HEK293 (cell line): ENCODE data around the gene ZNF654.

Experiments used
- CTCF ChIA-PET: fragments of 350-600 bp; formaldehyde crosslinking; extraction: SDS; loops from one replicate; lab custom pipeline; 2021; ENCODE audit warnings: antibody characterized with exemption; lab: Yijun Ruan, JAX
- POLR2A ChIA-PET: fragments of 300-600 bp; formaldehyde crosslinking; extraction: SDS; loops from one replicate; lab custom pipeline; 2020; ENCODE audit warnings: antibody characterized with exemption, inconsistent platforms; lab: Yijun Ruan, JAX
- H3K27ac ChIP-seq: fragments of 200-500 bp; sonication (Bioruptor generic); 2 replicates; pipeline ENCODE4 v1.5.1; 2014; ENCODE audit warnings: low read depth, low read length, control low read depth, inconsistent platforms; ENCODE audit errors: extremely low read depth
- H3K36me3 ChIP-seq, 2 experiments: fragments of 200-500 bp in 1 of 2; sonication (Bioruptor generic) in 1 of 2; 1 replicate in 1 of 2; 2 replicates in 1 of 2; pipeline ENCODE4 v1.5.1; 2014 to 2017; ENCODE audit warnings: inconsistent platforms in 2 of 2, low read length in 2 of 2; ENCODE audit not compliant: control insufficient read depth in 2 of 2, insufficient read depth in 1 of 2
- H3K4me1 ChIP-seq: fragments of 200-500 bp; sonication (Bioruptor generic); 2 replicates; pipeline ENCODE4 v1.5.1; 2014; ENCODE audit warnings: mild to moderate bottlenecking, low read length, inconsistent platforms; ENCODE audit not compliant: control insufficient read depth, insufficient read depth
- H3K4me3 ChIP-seq: 2 replicates; pipeline ENCODE4 v1.5.1; 2011; ENCODE audit warnings: low read depth, mild to moderate bottlenecking, control low read depth, low read length, moderate library complexity
- H3K9me3 ChIP-seq: fragments of 200-500 bp; sonication (Bioruptor generic); 2 replicates; pipeline ENCODE4 v1.5.1; 2014; ENCODE audit warnings: low read depth, low read length, inconsistent platforms; ENCODE audit not compliant: control insufficient read depth, insufficient read depth
- FEZF1 ChIP-seq: fragments of 450-650 bp; formaldehyde crosslinking; IDR thresholded peaks from 2 replicates; pipeline ENCODE4 v1.5.1; 2016; ENCODE audit warnings: missing biosample characterization, missing genetic modification characterization
- HOXD13 ChIP-seq: sonication (generic); formaldehyde crosslinking; IDR thresholded peaks from 2 replicates; pipeline ENCODE4 v1.8.0; 2022; ENCODE audit warnings: missing genetic modification reagents, borderline replicate concordance
- KLF10 ChIP-seq: fragments of 450-650 bp; IDR thresholded peaks from 2 replicates; pipeline ENCODE4 v1.5.1; 2018; ENCODE audit warnings: missing biosample characterization, mild to moderate bottlenecking, missing genetic modification characterization
- KLF9 ChIP-seq: fragments of 450-650 bp; formaldehyde crosslinking; IDR thresholded peaks from 2 replicates; pipeline ENCODE4 v1.5.1; 2016; ENCODE audit warnings: missing biosample characterization, missing genetic modification characterization, low read depth
- PRDM6 ChIP-seq: fragments of 450-650 bp; formaldehyde crosslinking; IDR thresholded peaks from 2 replicates; pipeline ENCODE4 v1.5.1; 2017; ENCODE audit warnings: missing biosample characterization, missing genetic modification characterization
- REPIN1 ChIP-seq: fragments of 450-650 bp; formaldehyde crosslinking; IDR thresholded peaks from 2 replicates; pipeline ENCODE4 v1.5.1; 2017; ENCODE audit warnings: missing biosample characterization, missing genetic modification characterization, low read depth
- SALL2 ChIP-seq: fragments of 450-650 bp; formaldehyde crosslinking; IDR thresholded peaks from 2 replicates; pipeline ENCODE4 v1.5.0; 2017; ENCODE audit warnings: missing biosample characterization, mild to moderate bottlenecking, missing genetic modification characterization, borderline replicate concordance
- ZBTB44 ChIP-seq: fragments of 450-650 bp; IDR thresholded peaks from 2 replicates; pipeline ENCODE4 v1.5.1; 2018; ENCODE audit warnings: missing biosample characterization, mild to moderate bottlenecking, missing genetic modification characterization
- ZEB2 ChIP-seq: fragments of 450-650 bp; formaldehyde crosslinking; IDR thresholded peaks from 2 replicates; pipeline ENCODE4 v1.5.1; 2016; ENCODE audit warnings: missing biosample characterization, missing genetic modification characterization
- ZFP37 ChIP-seq: fragments of 450-650 bp; formaldehyde crosslinking; IDR thresholded peaks from 2 replicates; pipeline ENCODE4 v1.5.1; 2016; ENCODE audit warnings: missing biosample characterization, missing genetic modification characterization
- ZNF132 ChIP-seq: fragments of 450-650 bp; formaldehyde crosslinking; IDR thresholded peaks from 2 replicates; pipeline ENCODE4 v1.5.1; 2017; ENCODE audit warnings: missing biosample characterization, missing genetic modification characterization, borderline replicate concordance
- ZNF175 ChIP-seq: fragments of 450-650 bp; formaldehyde crosslinking; IDR thresholded peaks from 2 replicates; pipeline ENCODE4 v1.5.1; 2016; ENCODE audit warnings: missing biosample characterization, missing genetic modification characterization
- ZNF18 ChIP-seq: fragments of 450-650 bp; formaldehyde crosslinking; IDR thresholded peaks from 2 replicates; pipeline ENCODE4 v1.5.1; 2016; ENCODE audit warnings: missing biosample characterization, missing genetic modification characterization
- ZNF19 ChIP-seq: fragments of 450-650 bp; formaldehyde crosslinking; IDR thresholded peaks from 2 replicates; pipeline ENCODE4; 2016; ENCODE audit warnings: missing biosample characterization, missing genetic modification characterization, low read depth
- ZNF266 ChIP-seq: fragments of 450-650 bp; formaldehyde crosslinking; IDR thresholded peaks from 2 replicates; pipeline ENCODE4 v1.5.1; 2016; ENCODE audit warnings: missing biosample characterization, missing genetic modification characterization, low read depth
- ZNF280C ChIP-seq: fragments of 450-650 bp; formaldehyde crosslinking; IDR thresholded peaks from 2 replicates; pipeline ENCODE4 v1.5.1; 2016; ENCODE audit warnings: missing biosample characterization, missing genetic modification characterization
- ZNF302 ChIP-seq: fragments of 450-650 bp; formaldehyde crosslinking; IDR thresholded peaks from 2 replicates; pipeline ENCODE4 v1.5.1; 2016; ENCODE audit warnings: missing biosample characterization, missing genetic modification characterization, low read depth
- ZNF341 ChIP-seq: fragments of 450-650 bp; formaldehyde crosslinking; IDR thresholded peaks from 2 replicates; pipeline ENCODE4; 2016; ENCODE audit warnings: low read depth, missing biosample characterization, missing genetic modification characterization
- ZNF366 ChIP-seq: fragments of 450-650 bp; formaldehyde crosslinking; conservative IDR thresholded peaks from 2 replicates; pipeline ENCODE4 v1.5.1; 2016; ENCODE audit warnings: missing biosample characterization, missing genetic modification characterization
- ZNF488 ChIP-seq: fragments of 450-650 bp; formaldehyde crosslinking; IDR thresholded peaks from 2 replicates; pipeline ENCODE4 v1.5.1; 2016; ENCODE audit warnings: missing biosample characterization, missing genetic modification characterization
- ZNF501 ChIP-seq: fragments of 450-650 bp; formaldehyde crosslinking; IDR thresholded peaks from 2 replicates; pipeline ENCODE4 v1.5.1; 2016; ENCODE audit warnings: missing biosample characterization, missing genetic modification characterization
- ZNF624 ChIP-seq: fragments of 450-650 bp; formaldehyde crosslinking; IDR thresholded peaks from 2 replicates; pipeline ENCODE4 v1.5.1; 2017; ENCODE audit warnings: missing biosample characterization, missing genetic modification characterization
- TF ChIP-seq, protein P1 (sequence below): fragments of 450-650 bp; formaldehyde crosslinking; IDR thresholded peaks from 2 replicates; pipeline ENCODE4 v1.5.1; 2016; ENCODE audit warnings: missing biosample characterization, missing genetic modification characterization

The ZNF654 gene

DNA sequence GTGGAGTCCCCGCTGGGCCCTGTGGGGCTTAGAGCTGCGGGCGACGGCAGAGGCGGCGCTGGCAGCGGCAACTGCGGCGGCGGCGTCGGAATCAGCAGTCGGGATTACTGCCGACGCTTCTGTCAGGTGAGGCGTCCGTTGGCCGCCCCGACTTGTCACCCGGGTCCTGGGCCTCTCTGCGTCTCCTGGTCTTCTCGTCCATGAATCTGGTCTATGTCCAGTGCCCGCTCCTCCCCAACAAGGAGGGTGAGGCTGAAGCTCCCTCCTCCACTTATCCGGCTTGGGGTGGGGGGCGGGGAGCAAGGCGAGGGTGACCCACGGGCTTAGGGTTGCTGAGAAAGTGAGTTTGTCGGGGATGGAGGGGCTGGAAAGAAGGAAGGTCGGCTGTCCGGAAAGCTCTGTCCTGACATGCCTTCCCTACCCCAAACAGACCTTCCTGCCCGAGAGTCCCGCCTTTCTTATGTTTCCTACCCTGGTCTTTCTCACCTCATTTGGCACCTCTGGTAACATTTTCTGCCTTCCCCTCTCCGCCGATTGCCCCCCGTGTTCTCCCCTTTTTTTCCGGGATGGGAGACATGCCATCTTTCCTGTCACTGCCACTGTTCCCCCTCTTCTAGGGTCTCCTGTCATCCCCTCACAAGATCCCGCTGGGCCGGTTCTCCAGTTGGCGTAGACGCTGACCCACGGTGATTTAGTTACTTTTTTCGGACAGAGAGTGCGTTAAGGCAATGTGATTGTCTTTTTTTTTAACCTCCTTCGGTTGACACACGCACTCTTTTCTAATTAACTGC is 520 bp downstream of the ZNF654 start (continued):
- TF ChIP-seq ZBTB44 (tag by site-specific recombination): no peak
- no peak for TF ChIP-seq KLF9 (tag by site-specific recombination)
- TF ChIP-seq ZNF280C (tag by site-specific recombination): no peak
- no peak for TF ChIP-seq ZNF266
- TF ChIP-seq PRDM6 (tag by site-specific recombination): no peak
- TF ChIP-seq ZNF341: no peak

GRCh38 chr3:88061746-88062145 is 2.7 kb downstream of the ZNF654 start:
- CTCF ChIA-PET: interaction anchor here (0.6 kb wide), 2 partner anchors 13 to 59 kb away, joined by 3 to 4 read pairs; no protein-coding TSS in a partner anchor
- no peak for TF ChIP-seq HOXD13 (CRISPR knock-in tag)
- no peak for TF ChIP-seq ZNF501 (tag by site-specific recombination)
- TF ChIP-seq, protein P1, sequence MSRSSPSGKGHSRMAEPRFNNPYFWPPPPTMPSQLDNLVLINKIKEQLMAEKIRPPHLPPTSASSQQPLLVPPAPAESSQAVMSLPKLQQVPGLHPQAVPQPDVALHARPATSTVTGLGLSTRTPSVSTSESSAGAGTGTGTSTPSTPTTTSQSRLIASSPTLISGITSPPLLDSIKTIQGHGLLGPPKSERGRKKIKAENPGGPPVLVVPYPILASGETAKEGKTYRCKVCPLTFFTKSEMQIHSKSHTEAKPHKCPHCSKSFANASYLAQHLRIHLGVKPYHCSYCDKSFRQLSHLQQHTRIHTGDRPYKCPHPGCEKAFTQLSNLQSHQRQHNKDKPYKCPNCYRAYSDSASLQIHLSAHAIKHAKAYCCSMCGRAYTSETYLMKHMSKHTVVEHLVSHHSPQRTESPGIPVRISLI: no peak
- TF ChIP-seq, all 188 proteins: peak for 0
- Histone ChIP-seq H3K4me1 (no peaks in the 10 kb centered on the region), H3K4me3 (no peak overlapping the region), H3K36me3 (peaks cover 0 to 11% of the 10 kb centered on the region in 2 experiments; a peak in 1 of 3 replicates), H3K9me3 (no peaks in the 10 kb centered on the region), H3K27ac (no peak overlapping the region)
- POLR2A ChIA-PET: no interaction called here

DNA sequence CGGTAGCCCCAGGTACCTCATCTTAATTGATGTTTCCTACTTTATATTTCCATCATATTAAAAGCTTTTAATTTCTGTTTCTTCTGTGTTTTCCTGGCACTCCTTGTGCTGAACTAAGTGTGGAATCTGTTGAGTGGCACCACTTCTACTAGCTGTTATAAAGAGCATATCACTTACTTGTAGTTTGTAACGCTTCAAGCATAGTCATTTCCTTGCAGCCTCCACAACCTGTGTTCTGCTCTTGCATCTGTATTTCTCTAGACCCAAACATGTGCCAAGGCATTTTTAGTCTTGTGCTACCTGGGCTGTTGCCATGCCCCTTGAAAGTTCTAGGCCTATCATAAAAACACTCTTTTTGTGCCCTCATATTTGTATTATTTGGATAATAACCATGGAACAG is 16.0 kb downstream of the ZNF654 start:
- TF ChIP-seq ZNF19 (tag by site-specific recombination): no peak
- TF ChIP-seq REPIN1 (tag by site-specific recombination): no peak
- no peak for TF ChIP-seq SALL2 (tag by site-specific recombination)
- TF ChIP-seq ZNF302 (tag by site-specific recombination): no peak
- TF ChIP-seq ZNF175 (tag by site-specific recombination): no peak
- TF ChIP-seq FEZF1 (tag by site-specific recombination): no peak
- no peak for TF ChIP-seq ZNF366 (tag by site-specific recombination)
- no peak for TF ChIP-seq KLF10
- TF ChIP-seq ZEB2: no peak
- no peak for TF ChIP-seq ZNF488
- no peak for TF ChIP-seq ZNF18 (tag by site-specific recombination)
- TF ChIP-seq ZNF132: no peak
- TF ChIP-seq ZNF624 (tag by site-specific recombination): no peak
- TF ChIP-seq ZFP37 (tag by site-specific recombination): no peak
- H3K4me3 ChIP-seq: no peak overlapping the region
- no peaks in the 10 kb centered on the region for H3K36me3 ChIP-seq
- H3K4me1 ChIP-seq: no peaks in the 10 kb centered on the region
- ChIA-PET CTCF (no interaction called here), POLR2A (no interaction called here)
- H3K27ac ChIP-seq: no peak overlapping the region
- no peaks in the 10 kb centered on the region for H3K9me3 ChIP-seq
